GM10266 (cell line): ENCODE measurements around the gene SSTR3.

Experiments used
- DNase-seq: peaks from one replicate; pipeline ENCODE4 v3.0.0; 2012; ENCODE audit errors: extremely low spot score
- CTCF ChIP-seq: IDR thresholded peaks from 2 replicates; pipeline ENCODE4 v1.5.1; 2012; ENCODE audit warnings: mild to moderate bottlenecking, low read depth; ENCODE audit not compliant: control insufficient read depth, insufficient read depth; ENCODE audit errors: missing control alignments

Gene SSTR3

GRCh38 chr22:37212174-37212906 lies at the start of gene SSTR3:
TSS of gene SSTR3 (minus strand) at chr22:37212477. CDS start at chr22:37207803, 4,674 bp downstream.
- DNase-seq: no peak
- TF ChIP-seq CTCF: no peak

GRCh38 chr22:37260901-37261336 lies 48.6 kb upstream of the SSTR3 start:
- DNase-seq: peak; percentile 69
- TF ChIP-seq CTCF: peak; percentile 81

- TF ChIP-seq CTCF: no peak
- no peak for DNase-seq
Observed at GRCh38 chr22:37260155-37260795, 48.0 kb upstream of the SSTR3 start.

GRCh38 chr22:37259540-37260029 lies 47.3 kb upstream of the SSTR3 start:
- TF ChIP-seq CTCF: peak; percentile 65
- DNase-seq: no peak

- no peak for DNase-seq
- TF ChIP-seq CTCF: no peak
Observed at GRCh38 chr22:37258753-37259401, 46.6 kb upstream of the SSTR3 start.

GRCh38 chr22:37258005-37258752 lies 45.9 kb upstream of the SSTR3 start:
- no peak for TF ChIP-seq CTCF
- no peak for DNase-seq
